ENCODE data around the gene GJB3.

DNA sequence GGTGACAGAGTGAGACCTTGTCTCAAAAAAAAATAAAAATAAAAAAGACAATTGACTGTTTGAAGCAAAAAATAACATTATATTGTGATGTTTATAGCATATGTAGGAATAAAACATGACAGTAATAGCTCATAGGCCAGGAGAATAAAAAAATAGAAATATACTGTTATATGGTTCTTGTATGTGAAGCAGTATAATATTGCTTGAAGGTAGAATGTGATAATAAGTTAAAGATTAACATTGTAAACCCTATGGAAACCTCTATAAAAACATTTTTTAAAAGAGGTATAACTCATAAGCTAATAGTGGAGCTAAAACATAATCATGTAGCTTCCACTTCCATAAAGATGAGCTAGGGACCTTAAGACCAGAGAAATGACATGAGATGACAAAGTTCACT lies 35.3 kb downstream of the GJB3 start:
- TF ChIP-seq POLR2A (IDR thresholded peaks at IDR 0.05) (no peak), POLR2AphosphoS5 (IDR thresholded peaks at IDR 0.05) (no peak)
- TF ChIP-seq, protein P1, sequence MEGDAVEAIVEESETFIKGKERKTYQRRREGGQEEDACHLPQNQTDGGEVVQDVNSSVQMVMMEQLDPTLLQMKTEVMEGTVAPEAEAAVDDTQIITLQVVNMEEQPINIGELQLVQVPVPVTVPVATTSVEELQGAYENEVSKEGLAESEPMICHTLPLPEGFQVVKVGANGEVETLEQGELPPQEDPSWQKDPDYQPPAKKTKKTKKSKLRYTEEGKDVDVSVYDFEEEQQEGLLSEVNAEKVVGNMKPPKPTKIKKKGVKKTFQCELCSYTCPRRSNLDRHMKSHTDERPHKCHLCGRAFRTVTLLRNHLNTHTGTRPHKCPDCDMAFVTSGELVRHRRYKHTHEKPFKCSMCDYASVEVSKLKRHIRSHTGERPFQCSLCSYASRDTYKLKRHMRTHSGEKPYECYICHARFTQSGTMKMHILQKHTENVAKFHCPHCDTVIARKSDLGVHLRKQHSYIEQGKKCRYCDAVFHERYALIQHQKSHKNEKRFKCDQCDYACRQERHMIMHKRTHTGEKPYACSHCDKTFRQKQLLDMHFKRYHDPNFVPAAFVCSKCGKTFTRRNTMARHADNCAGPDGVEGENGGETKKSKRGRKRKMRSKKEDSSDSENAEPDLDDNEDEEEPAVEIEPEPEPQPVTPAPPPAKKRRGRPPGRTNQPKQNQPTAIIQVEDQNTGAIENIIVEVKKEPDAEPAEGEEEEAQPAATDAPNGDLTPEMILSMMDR (IDR thresholded peaks at IDR 0.05) = no peak

Data from upper lobe of left lung (tissue), 4 donors.